Chondrocyte (in vitro differentiated cells): Measurements from ENCODE around the gene ALOXE3. TPM values are rescaled to one million over a fixed set of nuclear protein-coding genes. Genes with fewer than 3 reads are reported as not detected.
"Not testable (repeated sequence)": the region's sequence is repeated elsewhere in the genome, so short reads cannot be mapped to it uniquely, and the experiment has no call there.

Source experiments
- DNase-seq: peaks from one replicate; pipeline ENCODE4 v3.0.0; 2021; ENCODE audit warnings: mixed read lengths, low spot score
- H3K27ac Mint-ChIP-seq: one replicate; pipeline ENCODE4 v1.8.0; 2021; ENCODE audit warnings: mild to moderate bottlenecking, moderate library complexity, mixed read lengths; ENCODE audit not compliant: unreplicated experiment
- H3K27me3 Mint-ChIP-seq: 2 replicates; pipeline ENCODE4 v1.8.0; 2021; ENCODE audit warnings: low read depth, mixed read lengths
- H3K36me3 Mint-ChIP-seq: 2 replicates; pipeline ENCODE4 v1.8.0; 2021; ENCODE audit warnings: low read depth, mixed read lengths
- H3K4me1 Mint-ChIP-seq: 2 replicates; pipeline ENCODE4 v1.8.0; 2021; ENCODE audit warnings: low read depth, mild to moderate bottlenecking, mixed read lengths
- H3K4me3 Mint-ChIP-seq: one replicate; pipeline ENCODE4 v1.8.0; 2021; ENCODE audit warnings: mild to moderate bottlenecking, moderate library complexity, mixed read lengths; ENCODE audit not compliant: unreplicated experiment
- H3K9me3 Mint-ChIP-seq: 2 replicates; pipeline ENCODE4 v1.8.0; 2021; ENCODE audit warnings: low read depth, mixed read lengths
- CTCF ChIP-seq: fragments of 200-600 bp; sonication (generic); IDR thresholded peaks from 2 replicates; pipeline ENCODE4 v1.5.0; 2021; ENCODE audit warnings: antibody characterized with exemption, mild to moderate bottlenecking, moderate library complexity
- total RNA-seq: library from RNA; stranded (reverse); gene quantifications from 3 replicates; pipeline ENCODE4 v1.2.1, GENCODE V29; 2021

The ALOXE3 gene
- total RNA-seq, 1 donor from 2014 or later, result 0.12 TPM

GRCh38 chr17:8064561-8065019 is 53.7 kb downstream of the ALOXE3 start:
- H3K4me1 Mint-ChIP-seq, result peaks cover 18% of the 10 kb centered on the region
- no peak overlapping the region for H3K4me3 Mint-ChIP-seq
- no peak for TF ChIP-seq CTCF
- no peak for DNase-seq
- H3K9me3 Mint-ChIP-seq, result no peaks in the 10 kb centered on the region
- H3K27ac Mint-ChIP-seq, result no peak overlapping the region
- H3K36me3 Mint-ChIP-seq, result no peaks in the 10 kb centered on the region
- H3K27me3 Mint-ChIP-seq, result peaks cover 62% of the 10 kb centered on the region

- Mint-ChIP-seq H3K27me3 (peaks cover 66% of the 10 kb centered on the region), H3K4me3 (no peak overlapping the region), H3K36me3 (no peaks in the 10 kb centered on the region), H3K9me3 (no peaks in the 10 kb centered on the region), H3K4me1 (peaks cover 18% of the 10 kb centered on the region), H3K27ac (no peak overlapping the region)
- no peak for TF ChIP-seq CTCF
- no peak for DNase-seq
Observed at GRCh38 chr17:8063761-8064534, 54.4 kb downstream of the ALOXE3 start.

GRCh38 chr17:8062807-8063483 is 55.4 kb downstream of the ALOXE3 start:
- no peak for TF ChIP-seq CTCF
- peaks cover 63% of the 10 kb centered on the region for H3K27me3 Mint-ChIP-seq
- H3K27ac Mint-ChIP-seq, result no peak overlapping the region
- H3K4me1 Mint-ChIP-seq, result peaks cover 18% of the 10 kb centered on the region
- H3K4me3 Mint-ChIP-seq, result peak overlapping the region; percentile 35
- DNase-seq, result no peak
- no peaks in the 10 kb centered on the region for H3K36me3 Mint-ChIP-seq
- no peaks in the 10 kb centered on the region for H3K9me3 Mint-ChIP-seq

- TF ChIP-seq CTCF, result no peak
- Mint-ChIP-seq H3K27ac (no peak overlapping the region), H3K9me3 (no peaks in the 10 kb centered on the region), H3K36me3 (no peaks in the 10 kb centered on the region), H3K27me3 (peaks cover 60% of the 10 kb centered on the region), H3K4me3 (peak overlapping the region; percentile 35), H3K4me1 (peaks cover 18% of the 10 kb centered on the region)
- no peak for DNase-seq
Observed at GRCh38 chr17:8062435-8062806, 55.9 kb downstream of the ALOXE3 start.

GRCh38 chr17:8061851-8062250 is 56.5 kb downstream of the ALOXE3 start:
- Mint-ChIP-seq H3K4me1 (peaks cover 18% of the 10 kb centered on the region), H3K27me3 (peaks cover 60% of the 10 kb centered on the region)
- H3K4me3 Mint-ChIP-seq, H3K9me3 Mint-ChIP-seq, DNase-seq, H3K36me3 Mint-ChIP-seq, H3K27ac Mint-ChIP-seq: not testable (repeated sequence)
